Natural killer cell treated with Interleukin-12 subunit alpha and Interleukin-12 subunit beta and Interleukin-15 and Interleukin-18, amount 100 ng/mL, for 72 hours (primary cell): ENCODE results near the gene ENKUR. TPM values are rescaled to one million over a fixed set of nuclear protein-coding genes. Genes with fewer than 3 reads are reported as not detected.
A peak's percentile ranks its signal among the peaks of the same experiment; 100 is the strongest.

Source experiments
- ATAC-seq, 2 donors: fragments of 150-1000 bp; cut with Tn5 transposase in 1 of 2; sonication (Bioruptor Pico), chemical (Tn5 transposase) in 1 of 2; 2 replicates each; pipeline ENCODE4 v1.10.0; 2021
- DNase-seq: peaks from one replicate; pipeline ENCODE4 v3.0.0; 2022; ENCODE audit warnings: low spot score
- H3K27ac Mint-ChIP-seq, 2 donors: 1 replicate in 1 of 2; 2 replicates in 1 of 2; pipeline ENCODE4 v1.8.0; 2022; ENCODE audit warnings: mixed read lengths in 2 of 2, mild to moderate bottlenecking in 1 of 2, moderate library complexity in 1 of 2
- H3K27me3 Mint-ChIP-seq, 2 donors: 1 replicate in 1 of 2; 2 replicates in 1 of 2; pipeline ENCODE4 v1.8.0; 2022; ENCODE audit warnings: mixed read lengths in 2 of 2
- H3K36me3 Mint-ChIP-seq: one replicate; pipeline ENCODE4 v1.8.0; 2022; ENCODE audit warnings: mixed read lengths
- H3K4me1 Mint-ChIP-seq, 2 donors: 1 replicate in 1 of 2; 2 replicates in 1 of 2; pipeline ENCODE4 v1.8.0; 2022; ENCODE audit warnings: low read depth in 2 of 2, mixed read lengths in 2 of 2, mild to moderate bottlenecking in 1 of 2
- H3K4me3 Mint-ChIP-seq: one replicate; pipeline ENCODE4 v1.8.0; 2022; ENCODE audit warnings: mixed read lengths
- H3K9me3 Mint-ChIP-seq: 2 replicates; pipeline ENCODE4 v1.8.0; 2022; ENCODE audit warnings: mixed read lengths
- total RNA-seq, 2 donors: library from RNA; stranded (reverse); gene quantifications; one replicate each; pipeline ENCODE4 v1.2.3, GENCODE V29; 2022

ENKUR gene
- total RNA-seq, 2 donors from 2014 or later, result not detected

DNA sequence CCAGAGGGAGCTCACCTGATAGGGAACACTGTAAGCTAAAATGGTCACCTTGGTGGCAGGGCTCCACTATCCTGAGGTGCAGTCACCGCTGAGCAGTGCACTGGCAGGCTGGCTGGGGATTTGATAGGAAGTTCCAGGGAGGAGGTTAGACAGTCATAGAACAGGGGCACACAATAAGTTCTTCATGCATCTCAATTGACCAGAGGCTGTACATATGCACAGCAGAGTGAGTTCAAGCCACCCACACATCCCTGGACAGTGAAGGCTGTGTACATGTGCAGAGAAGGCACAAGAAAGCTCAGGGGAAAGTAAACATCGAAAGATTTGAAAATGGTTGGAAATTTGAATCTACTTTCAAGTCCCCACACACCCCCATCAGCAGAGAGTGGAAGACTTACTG lies 77.4 kb downstream of the ENKUR start:
- H3K9me3 Mint-ChIP-seq, result no peaks in the 10 kb centered on the region
- no peak overlapping the region for H3K4me3 Mint-ChIP-seq
- H3K27ac Mint-ChIP-seq, result no peak overlapping the region
- no peak for DNase-seq
- no peaks in the 10 kb centered on the region for H3K27me3 Mint-ChIP-seq
- peaks cover 0 to 12% of the 10 kb centered on the region in 2 donors for H3K4me1 Mint-ChIP-seq
- no peaks in the 10 kb centered on the region for H3K36me3 Mint-ChIP-seq
- no peak for ATAC-seq

GRCh38 chr10:24938076-24938475 lies 77.9 kb downstream of the ENKUR start:
- ATAC-seq, result no peak
- no peaks in the 10 kb centered on the region for H3K36me3 Mint-ChIP-seq
- H3K4me1 Mint-ChIP-seq, result peaks cover 0 to 12% of the 10 kb centered on the region in 2 donors
- no peak for DNase-seq
- no peak overlapping the region for H3K27ac Mint-ChIP-seq
- no peaks in the 10 kb centered on the region for H3K27me3 Mint-ChIP-seq
- H3K9me3 Mint-ChIP-seq, result no peaks in the 10 kb centered on the region
- no peak overlapping the region for H3K4me3 Mint-ChIP-seq

- H3K36me3 Mint-ChIP-seq, result no peaks in the 10 kb centered on the region
- no peak overlapping the region for H3K27ac Mint-ChIP-seq
- no peak overlapping the region for H3K4me3 Mint-ChIP-seq
- peaks cover 0 to 12% of the 10 kb centered on the region in 2 donors for H3K4me1 Mint-ChIP-seq
- ATAC-seq (peak in 1 of 2 donors; percentile 24), DNase-seq (no peak)
- no peaks in the 10 kb centered on the region for H3K27me3 Mint-ChIP-seq
- H3K9me3 Mint-ChIP-seq, result no peaks in the 10 kb centered on the region
Measured at GRCh38 chr10:24935504-24936292, 80.3 kb downstream of the ENKUR start.

Other genes with a start within 250 kb of the ENKUR start
- gene PRTFDC1, start 63.6 kb downstream of the ENKUR start, total RNA-seq, result under 1 TPM in 1 of 2 donors, not detected in 1; 0.69 TPM
- 1 to 10 TPM; 1.6 to 2.8 TPM for gene THNSL1, start 454 bp upstream of the ENKUR start, total RNA-seq
- gene GPR158, start 158.8 kb upstream of the ENKUR start, total RNA-seq, result not detected